HG03095 (cell line): Measurements from ENCODE around the gene GOPC.
"Not testable (repeated sequence)": the region's sequence is repeated elsewhere in the genome, so short reads cannot be mapped to it uniquely, and the experiment has no call there.

Experiments used
- ATAC-seq: cut with Tn5 transposase; IDR thresholded peaks from one replicate; pipeline ENCODE4 v1.9.1; 2021; ENCODE audit warnings: moderate library complexity; ENCODE audit not compliant: unreplicated experiment

The GOPC gene

DNA sequence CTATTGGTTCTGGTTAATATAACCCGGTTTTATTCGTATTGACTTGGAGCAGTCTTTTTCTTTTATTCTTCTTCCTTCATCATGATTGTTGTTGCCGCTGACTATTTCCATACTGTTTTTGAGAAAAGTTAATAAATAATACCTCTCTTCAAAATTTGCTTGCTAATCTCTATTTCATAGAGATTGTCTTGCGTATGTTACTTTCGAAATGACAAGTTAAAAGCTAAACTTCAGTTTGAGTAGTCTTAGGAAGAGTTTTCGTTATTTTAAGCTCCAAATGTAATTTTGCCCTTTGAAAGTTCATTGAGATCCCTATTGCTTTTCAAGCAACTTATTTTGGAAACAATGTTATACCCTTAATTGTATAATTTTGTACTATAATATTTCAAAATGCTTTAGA, 83.4 kb downstream of the GOPC start:
- ATAC-seq = no peak

DNA sequence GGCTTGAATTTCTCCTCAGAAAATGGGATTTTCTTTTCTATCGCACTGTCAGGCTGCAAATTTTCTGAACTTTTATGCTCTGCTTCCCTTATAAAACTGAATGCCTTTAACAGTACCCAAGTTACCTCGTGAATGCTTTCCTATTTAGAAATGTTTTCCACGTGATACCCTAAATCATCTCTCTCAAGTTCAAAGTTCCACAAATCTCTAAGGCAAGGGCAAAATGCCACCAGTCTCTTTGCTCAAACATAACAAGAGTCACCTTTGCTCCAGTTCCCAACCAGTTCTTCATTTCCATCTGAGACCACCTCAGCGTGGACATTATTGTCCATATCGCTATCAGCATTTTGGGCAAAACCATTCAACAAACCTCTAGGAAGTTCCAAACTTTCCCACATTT, 84.3 kb downstream of the GOPC start:
- not testable (repeated sequence) for ATAC-seq

DNA sequence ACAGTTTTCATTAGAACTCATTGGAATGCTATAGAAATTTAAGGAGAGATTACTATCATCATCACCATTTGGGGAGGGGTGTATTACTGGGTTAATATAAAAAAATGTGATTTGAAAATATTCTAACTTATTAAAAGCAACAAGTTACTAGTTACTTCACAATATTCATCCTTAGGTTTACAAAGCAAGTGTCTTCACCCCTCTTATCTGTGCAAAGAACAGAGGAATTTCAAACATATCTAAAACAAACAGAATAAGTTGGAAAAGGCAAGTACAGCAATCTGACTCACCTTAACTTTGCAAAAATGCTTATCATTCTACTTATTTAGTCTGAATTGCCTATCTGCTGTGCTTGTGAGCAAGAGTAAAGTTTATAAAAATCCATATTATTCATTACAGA, 87.0 kb downstream of the GOPC start:
- ATAC-seq = no peak

DNA sequence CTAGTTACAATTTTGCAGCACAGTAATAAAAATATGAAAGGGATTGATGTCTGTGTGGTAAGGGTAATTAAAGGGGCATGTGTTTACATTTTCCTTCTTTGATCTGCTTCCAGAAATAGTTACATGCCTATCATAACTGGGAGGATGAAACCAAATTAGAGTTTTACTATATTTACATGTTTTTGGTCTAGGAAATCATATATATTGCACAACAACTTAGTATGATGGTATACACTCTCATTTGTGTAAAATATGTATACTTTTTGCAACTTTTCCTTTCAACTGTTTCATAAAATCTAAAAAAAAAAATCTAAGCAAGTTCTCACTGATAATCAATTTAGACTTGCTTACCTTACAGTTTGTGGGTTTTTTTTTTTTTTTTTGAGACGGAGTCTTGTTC, 87.7 kb downstream of the GOPC start:
- ATAC-seq = no peak

DNA sequence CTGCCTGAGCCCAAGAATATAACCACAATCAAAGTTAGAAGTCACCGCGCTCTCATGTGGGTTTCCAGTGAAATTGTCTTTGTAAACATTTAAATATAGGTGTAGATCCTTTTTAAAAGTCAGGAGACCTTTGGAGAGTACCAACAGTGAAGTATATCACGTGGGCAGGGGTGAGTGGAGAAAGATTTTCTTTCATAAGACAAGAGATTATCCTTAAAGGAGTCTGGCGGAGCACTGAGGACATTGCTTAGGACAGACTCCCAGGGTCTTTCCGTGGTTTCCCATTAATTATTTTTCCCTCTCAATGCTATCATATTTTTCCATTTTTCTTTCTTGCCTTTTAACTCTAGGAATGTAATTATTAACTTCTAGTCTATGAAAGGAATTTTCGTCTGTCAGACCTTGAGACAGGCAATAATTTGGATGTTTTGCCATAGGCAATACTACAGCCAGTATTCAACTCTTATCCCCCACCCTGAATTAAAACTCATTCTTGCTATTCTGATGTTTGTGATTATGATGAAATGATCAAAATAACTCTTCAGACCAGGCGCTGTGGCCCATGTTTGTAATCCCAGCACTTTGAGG, 88.4 kb downstream of the GOPC start:
- ATAC-seq = no peak

DNA sequence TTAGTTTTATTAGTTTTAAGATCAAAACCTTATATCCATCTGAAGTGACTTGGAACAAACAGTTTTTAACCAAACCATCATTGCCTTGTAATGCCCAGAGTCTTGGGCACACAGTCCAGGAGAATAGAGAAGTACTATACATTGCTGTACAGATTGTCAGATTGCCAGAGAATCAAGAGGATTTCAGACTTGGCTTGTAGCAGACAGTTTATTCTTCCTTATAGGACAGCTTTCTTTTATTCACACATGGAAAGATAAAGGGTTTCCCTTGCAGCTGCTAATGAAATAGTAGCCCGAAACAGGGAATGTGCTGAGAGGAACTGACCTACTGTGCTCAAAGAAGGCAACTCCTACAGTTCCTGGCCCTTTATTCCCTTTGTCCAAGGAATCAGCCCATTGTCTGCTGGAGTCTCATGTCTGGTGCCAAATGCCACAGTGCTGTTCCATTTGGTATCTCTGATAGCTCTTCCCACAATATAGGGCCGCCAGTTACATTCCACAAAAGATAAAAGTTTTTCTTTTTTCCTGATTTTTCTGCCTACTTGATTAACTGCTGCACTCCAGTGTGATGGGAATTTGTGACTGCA, 89.2 kb downstream of the GOPC start:
- ATAC-seq = no peak

DNA sequence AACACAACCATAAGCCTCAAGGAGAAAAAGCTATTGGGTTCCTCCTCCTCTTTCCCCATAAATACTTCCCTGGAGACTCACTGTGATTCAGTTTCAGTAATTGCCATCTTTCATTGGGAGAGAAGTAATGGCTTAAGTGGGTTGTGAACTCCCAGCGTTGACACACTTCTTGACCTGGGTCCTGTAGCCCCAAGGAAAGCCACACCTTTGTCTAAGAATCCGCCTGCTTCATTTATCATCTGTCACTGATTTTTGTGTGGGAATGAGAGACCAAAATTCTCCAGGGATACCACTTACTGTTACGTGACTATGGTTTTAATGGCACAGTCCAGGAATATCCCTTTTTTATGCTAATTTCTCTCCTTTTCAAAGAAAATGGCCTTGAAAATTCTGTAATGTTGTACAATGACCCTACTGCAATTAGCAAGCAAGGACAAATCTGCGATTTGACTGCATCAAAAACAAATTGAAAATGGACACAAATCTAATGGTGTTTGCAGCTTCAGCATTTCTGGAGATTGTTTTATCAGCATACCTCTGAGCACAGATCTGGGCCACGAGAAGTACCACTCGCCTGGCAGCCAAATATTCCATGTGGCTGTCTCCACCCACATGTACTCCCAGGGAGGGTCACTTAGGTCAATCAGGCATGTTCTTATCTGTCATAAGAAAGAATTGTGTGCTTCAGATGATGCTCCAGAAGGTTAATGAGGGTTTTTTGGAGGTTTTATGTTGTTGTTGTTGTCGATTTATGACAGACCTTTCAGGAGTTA, 90.1 kb downstream of the GOPC start:
- no peak for ATAC-seq
